ENCODE data around the gene G6PC3. TPM values are rescaled to one million over a fixed set of nuclear protein-coding genes. Genes with fewer than 3 reads are reported as not detected.
"Not testable (repeated sequence)": the region's sequence is repeated elsewhere in the genome, so short reads cannot be mapped to it uniquely, and the experiment has no call there.

Gene G6PC3
- total RNA-seq, 1 donor: 5.0 TPM

DNA sequence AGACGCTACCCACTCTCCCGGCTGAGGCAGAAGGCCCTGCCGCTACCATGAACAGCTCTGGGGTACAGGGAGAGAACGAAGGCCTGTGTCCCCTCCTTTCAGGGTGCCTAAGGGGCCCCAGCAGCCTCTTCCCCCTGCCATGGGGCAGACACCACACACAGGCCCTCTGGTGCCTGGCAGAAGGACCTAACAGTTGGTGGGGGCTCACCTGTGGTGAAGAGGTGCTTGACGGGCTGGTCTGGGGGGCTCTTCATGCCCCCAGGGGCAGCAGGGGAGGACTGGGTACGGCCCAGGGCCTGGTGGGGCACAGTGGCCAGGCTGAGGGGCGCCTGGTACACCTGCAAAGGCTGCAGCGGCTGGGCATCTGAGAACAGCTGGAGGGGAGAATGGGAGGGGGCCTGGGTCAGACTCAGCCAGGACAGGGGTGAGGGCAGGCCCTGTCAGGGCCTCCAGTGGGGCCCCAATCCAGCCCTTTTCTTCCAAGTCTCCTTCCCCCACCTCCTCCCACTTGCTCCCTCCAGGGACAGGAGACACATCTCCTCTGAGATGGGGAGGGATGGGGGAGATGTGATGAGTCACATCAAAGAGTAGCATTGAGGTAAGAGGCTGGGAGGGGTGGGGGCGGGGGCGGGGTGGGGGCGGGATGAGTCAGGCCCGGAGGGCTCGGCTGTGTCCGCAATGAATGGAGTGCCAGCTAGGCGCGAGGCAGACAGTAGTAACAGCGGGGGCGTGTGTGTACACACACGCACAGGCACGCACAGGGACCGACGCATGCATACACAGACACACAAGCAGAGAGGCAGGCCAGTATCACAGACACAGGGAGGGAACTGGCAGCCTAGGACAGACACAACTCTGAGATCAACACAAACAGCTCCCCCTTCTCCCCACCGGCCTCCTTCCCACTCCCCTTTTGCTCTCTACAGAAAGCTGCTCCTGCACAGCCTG lies 16.1 kb downstream of the G6PC3 start:
- Histone ChIP-seq H3K4me1 (ENCODE audit: insufficient read depth, low read length) (no peaks in the 10 kb centered on the region), H3K4me3 (ENCODE audit: low read length) (no peak overlapping the region), H3K9me3 (ENCODE audit: low read depth, low read length) (no peaks in the 10 kb centered on the region), H3K27me3 (ENCODE audit: insufficient read depth, low read length) (no peaks in the 10 kb centered on the region)

DNA sequence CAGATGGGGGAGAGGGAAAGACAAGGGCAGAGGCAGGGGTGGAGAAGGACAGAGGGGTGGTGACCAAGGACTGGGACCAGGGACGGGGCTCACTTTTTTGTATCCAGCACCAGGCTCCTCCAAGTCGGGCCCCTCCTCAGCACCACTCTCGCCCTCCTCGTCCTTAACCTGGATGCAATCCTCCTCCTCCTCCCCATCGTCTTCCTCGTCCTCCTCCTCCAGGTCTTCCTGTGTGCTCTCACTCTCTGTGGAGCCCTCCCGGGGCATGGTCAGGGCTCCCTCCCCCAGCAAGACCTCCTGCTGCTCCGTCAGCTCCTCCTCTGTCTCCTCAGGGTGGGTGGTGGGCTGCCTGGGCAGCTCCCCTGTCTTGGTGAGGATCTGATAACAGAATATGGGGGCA lies 16.8 kb downstream of the G6PC3 start:
- H3K27me3 ChIP-seq (ENCODE audit: insufficient read depth, low read length): no peaks in the 10 kb centered on the region

DNA sequence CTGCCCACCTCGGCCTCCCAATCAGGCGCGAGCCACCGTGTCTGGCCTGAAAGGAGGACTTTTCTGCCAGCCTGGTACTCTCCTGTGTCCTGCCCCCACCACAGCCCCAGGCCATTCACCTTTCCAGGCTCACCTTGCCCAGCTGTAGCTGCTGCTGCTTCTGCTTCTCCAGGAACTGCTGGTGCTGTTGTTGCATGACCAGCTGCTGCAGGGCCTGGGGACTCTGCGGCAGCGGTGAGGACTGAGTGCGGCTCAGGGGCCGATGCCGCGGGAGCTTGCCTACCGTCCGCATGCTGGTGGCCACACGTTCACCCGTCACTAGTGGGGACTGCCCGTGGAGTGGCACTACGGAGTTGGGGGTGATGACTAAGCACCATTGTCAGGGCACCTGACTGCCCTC lies 17.7 kb downstream of the G6PC3 start:
- Histone ChIP-seq H3K9me3 (ENCODE audit: low read depth, low read length) (no peaks in the 10 kb centered on the region), H3K4me1 (ENCODE audit: insufficient read depth, low read length) (no peaks in the 10 kb centered on the region), H3K4me3 (ENCODE audit: low read length) (no peak overlapping the region), H3K27me3 (ENCODE audit: insufficient read depth, low read length) (no peaks in the 10 kb centered on the region)

More for the DNA sequence above, 16.8 kb downstream of the G6PC3 start:
- no peaks in the 10 kb centered on the region for H3K9me3 ChIP-seq (ENCODE audit: low read depth, low read length)
- H3K4me3 ChIP-seq (ENCODE audit: low read length): no peak overlapping the region
- H3K4me1 ChIP-seq (ENCODE audit: insufficient read depth, low read length): no peaks in the 10 kb centered on the region

DNA sequence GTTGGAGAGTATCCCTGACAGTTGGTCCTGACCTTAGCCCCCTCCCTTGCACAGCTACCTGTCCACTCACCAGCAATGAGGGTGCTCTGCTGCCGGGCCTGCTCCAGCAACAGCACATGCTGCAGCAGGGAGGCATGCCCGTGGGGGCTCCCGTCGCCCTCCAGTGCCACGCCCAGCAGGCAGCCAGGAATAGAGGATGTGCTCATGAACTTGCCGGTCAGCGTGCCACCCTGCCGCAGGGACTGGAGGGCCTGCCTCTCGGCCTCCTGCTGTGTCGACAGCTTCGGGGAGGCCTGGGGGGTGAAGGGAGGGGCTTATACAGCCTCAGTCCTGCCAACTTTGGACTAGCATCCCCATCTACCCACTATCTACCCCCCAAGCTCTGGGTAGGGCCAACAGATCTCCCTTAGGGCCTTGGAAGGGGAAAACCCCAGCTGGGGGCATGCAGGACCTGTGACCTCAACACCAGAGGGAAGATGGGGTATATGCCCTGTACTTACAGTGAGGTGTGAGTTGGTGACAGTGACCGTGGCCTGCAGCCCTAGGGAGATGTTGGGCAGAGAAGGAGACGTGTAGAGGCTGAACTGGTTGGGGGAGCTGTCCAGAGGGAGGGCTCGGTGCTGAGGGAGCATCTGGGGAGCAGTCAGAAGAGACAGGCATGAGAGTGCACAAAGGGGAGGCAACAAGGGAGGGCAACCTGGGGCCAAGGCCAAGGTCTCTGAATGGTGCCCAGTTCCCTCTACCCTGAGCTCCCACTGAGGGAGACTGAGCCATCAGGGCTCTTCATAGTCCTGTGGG lies 20.9 kb downstream of the G6PC3 start:
- Histone ChIP-seq H3K4me3 (ENCODE audit: low read length) (no peak overlapping the region), H3K4me1 (ENCODE audit: insufficient read depth, low read length) (peaks cover 16% of the 10 kb centered on the region), H3K9me3 (ENCODE audit: low read depth, low read length) (no peaks in the 10 kb centered on the region), H3K27me3 (ENCODE audit: insufficient read depth, low read length) (no peaks in the 10 kb centered on the region)

DNA sequence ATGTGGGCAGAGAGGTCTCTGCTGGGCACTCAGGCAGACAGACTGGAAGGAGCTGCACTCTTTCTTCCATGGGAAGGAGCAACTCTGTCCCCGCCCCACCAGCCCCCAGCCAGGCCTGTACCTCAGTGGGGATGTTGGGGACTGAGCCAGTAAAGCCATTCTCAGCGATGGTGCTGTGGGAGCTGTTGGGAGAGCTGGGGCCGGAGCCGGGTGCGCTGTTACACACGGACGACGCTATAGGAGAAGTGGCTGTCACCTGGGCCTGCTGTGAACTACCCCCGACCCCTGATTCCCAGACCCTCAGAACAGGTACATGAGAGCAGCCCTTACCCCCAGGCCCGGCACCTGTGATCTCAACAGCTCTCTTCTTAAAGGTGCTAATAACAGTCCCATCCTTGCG lies 21.5 kb downstream of the G6PC3 start:
- no peak overlapping the region for H3K4me3 ChIP-seq (ENCODE audit: low read length)
- peaks cover 21% of the 10 kb centered on the region for H3K4me1 ChIP-seq (ENCODE audit: insufficient read depth, low read length)
- no peaks in the 10 kb centered on the region for H3K9me3 ChIP-seq (ENCODE audit: low read depth, low read length)
- H3K27me3 ChIP-seq (ENCODE audit: insufficient read depth, low read length): no peaks in the 10 kb centered on the region

DNA sequence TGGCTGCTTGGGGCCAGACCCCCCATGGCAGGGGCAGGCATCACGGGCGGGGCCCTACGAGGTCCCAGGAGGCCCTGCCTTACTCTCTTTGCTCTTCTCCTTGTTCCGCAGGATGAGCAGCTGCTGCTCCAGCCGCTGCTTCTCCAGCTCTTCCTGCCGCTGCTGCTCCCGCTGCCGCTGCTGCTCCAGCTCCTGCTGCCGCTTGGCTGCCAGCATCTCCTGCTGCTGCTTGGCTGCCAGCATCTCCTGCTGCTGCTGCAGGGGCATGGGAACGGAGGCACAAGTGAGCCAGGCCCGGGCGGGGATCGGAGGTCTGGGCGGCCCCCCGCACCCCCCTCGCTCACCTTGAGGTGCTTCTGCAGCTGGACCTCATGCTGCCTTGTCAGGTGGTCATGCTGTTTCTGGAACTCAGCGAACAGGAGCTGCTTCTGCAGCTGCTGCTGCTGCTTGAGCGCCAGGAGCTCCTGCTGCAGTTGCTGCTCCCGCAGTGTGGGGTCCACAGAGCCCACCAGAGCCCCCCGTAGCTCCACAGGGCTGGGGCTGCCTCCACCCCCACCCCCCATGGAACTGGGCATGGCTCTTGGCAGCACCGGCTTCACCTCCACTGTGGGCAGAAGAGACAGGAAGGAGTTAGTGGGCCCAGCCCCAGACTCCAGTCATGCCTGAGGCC lies 22.8 kb downstream of the G6PC3 start:
- peaks cover 26% of the 10 kb centered on the region for H3K4me1 ChIP-seq (ENCODE audit: insufficient read depth, low read length)
- no peaks in the 10 kb centered on the region for H3K9me3 ChIP-seq (ENCODE audit: low read depth, low read length)
- H3K4me3 ChIP-seq (ENCODE audit: low read length): no peak overlapping the region

DNA sequence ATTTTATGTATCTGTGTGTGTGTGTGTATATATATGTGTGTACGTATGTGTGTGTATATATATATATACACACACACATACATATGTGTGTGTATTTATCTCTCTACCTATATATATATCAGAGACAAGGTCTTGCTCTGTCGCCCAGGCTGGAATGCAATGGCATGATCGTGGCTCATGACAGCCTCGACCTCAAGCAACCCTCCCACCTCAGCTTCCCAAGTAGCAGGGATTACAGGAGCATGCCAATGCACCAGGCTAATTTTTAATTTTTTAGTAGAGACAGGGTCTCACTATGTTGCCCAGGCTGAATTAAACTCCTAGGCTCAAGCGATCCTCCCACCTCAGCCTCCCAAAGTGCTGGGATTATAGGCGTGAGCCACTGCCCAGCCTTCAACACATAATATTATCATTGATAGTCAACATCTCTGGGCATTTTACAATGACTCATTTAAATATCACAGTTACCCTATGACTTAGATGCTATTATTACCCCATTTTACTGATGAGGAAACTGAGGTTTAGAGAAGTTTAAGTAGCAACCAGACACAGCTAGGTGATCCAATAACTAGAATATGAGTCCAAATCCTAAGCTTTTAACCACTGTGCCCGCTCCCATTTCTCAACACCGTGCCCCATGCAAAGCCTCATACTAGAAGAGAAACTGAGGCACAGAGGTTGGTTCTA lies 24.3 kb downstream of the G6PC3 start:
- Histone ChIP-seq H3K9me3 (ENCODE audit: low read depth, low read length) (no peaks in the 10 kb centered on the region), H3K4me1 (ENCODE audit: insufficient read depth, low read length) (peaks cover 35% of the 10 kb centered on the region), H3K27me3 (ENCODE audit: insufficient read depth, low read length) (no peaks in the 10 kb centered on the region), H3K4me3 (ENCODE audit: low read length) (no peak overlapping the region)

More for the DNA sequence above, 22.8 kb downstream of the G6PC3 start:
- no peaks in the 10 kb centered on the region for H3K27me3 ChIP-seq (ENCODE audit: insufficient read depth, low read length)

DNA sequence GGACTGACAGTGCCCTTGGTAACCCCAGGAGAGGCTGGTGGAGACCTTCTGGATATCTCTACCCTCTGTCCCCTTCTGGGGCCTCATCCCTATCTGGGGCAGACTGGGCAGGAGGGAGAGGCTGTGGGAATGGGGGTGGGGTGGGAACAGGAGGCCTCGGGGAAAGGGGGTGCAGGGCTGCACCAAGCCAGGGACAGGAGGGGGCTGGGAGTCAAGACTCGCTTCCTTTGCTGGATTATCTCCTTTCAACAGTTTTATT lies 24.8 kb downstream of the G6PC3 start:
- H3K9me3 ChIP-seq (ENCODE audit: low read depth, low read length): no peaks in the 10 kb centered on the region
- no peak overlapping the region for H3K4me3 ChIP-seq (ENCODE audit: low read length)
- peaks cover 35% of the 10 kb centered on the region for H3K4me1 ChIP-seq (ENCODE audit: insufficient read depth, low read length)
- H3K27me3 ChIP-seq (ENCODE audit: insufficient read depth, low read length): no peaks in the 10 kb centered on the region

DNA sequence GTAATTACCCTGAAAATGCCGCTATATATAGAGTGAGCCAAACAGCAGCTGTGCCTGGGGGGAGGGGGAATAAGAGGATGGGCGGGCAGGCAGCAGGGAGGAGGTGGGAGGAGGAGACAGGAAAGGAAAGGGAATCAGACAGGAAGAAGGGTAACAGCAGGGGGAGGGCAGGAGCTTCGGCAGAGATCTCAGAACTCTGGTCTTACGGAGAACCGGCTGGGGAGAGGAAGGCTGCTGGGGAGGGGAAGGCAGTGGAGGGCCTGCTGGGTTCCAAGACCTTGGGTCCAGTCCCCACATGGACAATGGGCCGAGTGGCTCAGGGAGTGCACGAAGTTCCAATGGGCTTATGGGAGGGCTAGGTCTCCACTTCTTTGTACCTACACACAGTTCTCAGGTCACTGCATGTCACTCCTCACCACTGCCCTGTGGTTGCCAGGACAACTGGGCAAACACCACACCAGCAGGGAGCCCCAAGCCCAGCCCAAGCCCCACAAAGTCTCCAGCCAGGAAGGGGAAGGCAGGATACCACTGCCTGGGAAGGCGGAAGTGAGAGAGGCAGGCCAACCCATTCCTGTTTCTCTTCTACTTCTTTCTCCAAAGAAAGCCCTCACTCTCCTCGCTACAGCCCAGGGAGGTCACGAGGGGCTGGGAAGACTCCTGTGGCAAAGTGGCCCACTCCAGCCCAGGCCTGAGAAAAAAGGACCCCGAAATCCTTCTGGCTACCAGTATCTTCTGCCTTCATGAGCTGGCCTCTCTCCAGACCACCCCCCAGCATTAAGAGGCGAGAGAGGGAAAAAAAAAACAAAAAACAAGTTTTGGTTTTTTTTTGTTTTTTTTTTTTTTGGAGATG lies 25.3 kb downstream of the G6PC3 start:
- H3K27me3 ChIP-seq (ENCODE audit: insufficient read depth, low read length): no peaks in the 10 kb centered on the region

DNA sequence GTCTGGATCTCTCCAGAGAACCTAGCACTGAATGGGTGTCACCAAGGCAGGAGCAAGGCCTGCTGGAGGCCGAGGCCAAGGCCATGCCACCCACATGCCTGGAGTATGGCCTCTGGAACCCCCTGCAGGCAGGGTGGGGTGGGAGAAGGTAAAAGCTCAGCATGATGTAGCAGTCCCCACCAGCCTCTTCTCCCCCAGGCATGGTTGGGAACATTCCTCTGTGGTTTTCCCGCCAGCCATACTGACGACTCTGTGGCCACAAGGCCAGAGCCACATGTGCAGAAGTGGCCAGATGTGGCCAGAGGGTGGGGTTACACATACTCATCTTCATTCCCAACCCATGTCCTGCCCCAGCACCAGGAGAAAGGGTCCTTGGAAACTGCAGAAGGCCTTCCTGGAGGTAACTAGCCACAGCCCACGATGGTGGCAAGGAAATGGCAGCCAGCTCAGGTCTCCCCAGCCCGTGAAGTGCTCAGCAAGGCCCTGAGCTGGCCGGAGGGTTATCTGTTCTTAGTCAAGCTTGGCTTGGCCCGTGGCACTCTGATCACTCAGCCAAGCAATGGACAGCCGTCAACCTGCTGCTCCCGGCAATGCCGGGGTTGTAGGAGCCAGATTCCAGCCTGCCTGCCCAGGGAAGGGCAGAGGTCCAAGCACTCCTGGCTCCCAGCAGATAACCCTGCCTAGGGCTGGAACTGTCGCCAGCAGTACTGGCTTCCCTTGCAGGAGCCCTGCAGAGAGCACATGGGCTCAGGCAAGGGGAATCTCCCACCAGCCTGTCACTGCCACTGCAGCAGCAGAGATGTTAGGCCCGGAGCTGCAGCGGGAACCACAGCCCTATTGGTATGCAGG lies 26.8 kb downstream of the G6PC3 start:
- H3K4me1 ChIP-seq (ENCODE audit: insufficient read depth, low read length): peaks cover 35% of the 10 kb centered on the region
- H3K4me3 ChIP-seq (ENCODE audit: low read length): no peak overlapping the region
- no peaks in the 10 kb centered on the region for H3K9me3 ChIP-seq (ENCODE audit: low read depth, low read length)
- no peaks in the 10 kb centered on the region for H3K27me3 ChIP-seq (ENCODE audit: insufficient read depth, low read length)

More for the DNA sequence above, 25.3 kb downstream of the G6PC3 start:
- Histone ChIP-seq H3K4me1 (ENCODE audit: insufficient read depth, low read length) (peaks cover 35% of the 10 kb centered on the region), H3K9me3 (ENCODE audit: low read depth, low read length) (no peaks in the 10 kb centered on the region), H3K4me3 (ENCODE audit: low read length) (no peak overlapping the region)

DNA sequence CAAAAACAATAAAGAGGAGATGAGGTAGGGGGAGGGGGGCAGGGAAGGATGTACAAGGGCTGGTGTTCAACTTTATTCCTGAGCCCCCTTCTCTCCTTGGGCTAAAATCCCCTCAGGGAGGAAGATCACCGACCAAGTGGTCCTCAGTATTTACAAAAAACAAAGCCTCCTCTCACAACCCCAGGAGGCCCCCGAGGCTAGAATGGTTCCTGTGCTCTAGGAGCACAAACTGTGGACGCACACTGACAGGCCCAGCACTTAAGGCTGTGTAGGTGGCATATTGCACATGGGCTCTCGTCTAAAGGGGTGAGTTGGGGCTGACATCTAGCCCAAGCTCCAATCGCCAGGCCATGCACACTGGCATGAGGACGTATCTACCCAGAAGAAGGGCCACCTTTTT lies 31.3 kb downstream of the G6PC3 start:
- peaks cover 14% of the 10 kb centered on the region for H3K4me1 ChIP-seq (ENCODE audit: insufficient read depth, low read length)
- not testable (repeated sequence) for H3K9me3 ChIP-seq (ENCODE audit: low read depth, low read length); H3K27me3 ChIP-seq (ENCODE audit: insufficient read depth, low read length); H3K4me3 ChIP-seq (ENCODE audit: low read length)

DNA sequence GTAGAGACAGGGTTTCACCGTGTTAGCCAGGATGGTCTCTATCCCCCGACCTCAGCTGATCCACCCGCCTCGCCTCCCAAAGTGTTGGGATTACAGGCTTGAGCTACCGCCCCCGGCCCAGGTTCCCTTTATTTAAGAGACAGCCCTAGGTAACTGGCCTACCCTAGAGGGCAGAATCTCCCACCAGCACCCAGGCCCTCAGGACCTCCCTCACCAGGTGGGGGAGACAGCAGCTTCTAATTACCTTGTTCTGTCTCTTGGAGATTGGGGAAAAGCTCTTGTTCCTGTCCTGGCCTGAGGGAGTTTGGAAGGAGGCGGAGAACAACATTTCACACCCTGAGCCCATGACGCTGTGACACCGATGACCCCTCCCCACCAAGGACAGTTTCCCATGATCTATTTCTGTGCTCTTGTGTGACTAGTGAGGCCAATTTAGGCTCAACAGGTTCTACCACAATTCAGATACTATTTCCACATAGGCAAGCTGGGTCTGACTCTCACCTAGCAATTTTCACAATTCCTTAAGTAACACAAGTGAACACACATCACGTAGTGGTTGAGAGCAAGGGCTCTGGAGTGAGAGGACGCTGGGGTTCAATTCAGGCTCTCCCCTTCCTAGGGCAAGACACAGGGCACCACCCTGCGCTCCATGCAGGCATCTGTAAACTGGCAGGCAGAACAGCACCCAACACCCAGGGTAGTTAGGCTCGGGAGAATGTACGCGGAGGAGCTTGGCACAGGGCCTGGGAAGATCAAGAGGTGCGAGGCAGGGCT lies 32.5 kb downstream of the G6PC3 start:
- no peaks in the 10 kb centered on the region for H3K9me3 ChIP-seq (ENCODE audit: low read depth, low read length)
- no peaks in the 10 kb centered on the region for H3K27me3 ChIP-seq (ENCODE audit: insufficient read depth, low read length)
- H3K4me3 ChIP-seq (ENCODE audit: low read length): no peak overlapping the region
- peaks cover 12% of the 10 kb centered on the region for H3K4me1 ChIP-seq (ENCODE audit: insufficient read depth, low read length)

DNA sequence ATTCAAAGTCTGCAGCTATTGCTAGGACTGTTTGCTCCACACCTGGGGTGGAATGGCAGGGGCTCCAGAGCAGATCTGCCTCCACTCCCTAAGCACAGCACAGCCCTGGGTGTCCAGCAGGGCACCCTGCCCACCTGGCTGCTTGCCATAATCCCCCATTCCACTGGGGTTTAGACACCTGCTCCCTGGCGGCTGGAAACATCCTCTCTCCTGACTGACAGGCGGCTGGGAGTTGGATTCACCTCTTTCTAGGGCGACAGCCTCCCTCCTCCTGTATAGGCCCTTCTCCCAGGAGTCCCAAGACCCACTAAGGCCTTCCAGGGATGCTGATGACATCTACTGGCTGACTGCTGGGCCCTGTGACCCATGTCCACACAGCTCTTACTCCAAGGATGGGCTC lies 34.9 kb downstream of the G6PC3 start:
- Histone ChIP-seq H3K4me3 (ENCODE audit: low read length) (no peak overlapping the region), H3K9me3 (ENCODE audit: low read depth, low read length) (no peaks in the 10 kb centered on the region), H3K27me3 (ENCODE audit: insufficient read depth, low read length) (no peaks in the 10 kb centered on the region), H3K4me1 (ENCODE audit: insufficient read depth, low read length) (peaks cover 12% of the 10 kb centered on the region)

Measured in mononuclear cell (primary cell).